WERI-Rb-1 (cell line): ENCODE data around the gene FREM1.

Experiments used
- DNase-seq: peaks from one replicate; pipeline ENCODE4 v3.0.0-alpha.2; 2020
- H3K27ac ChIP-seq: fragments of 250-450 bp; sonication (Bioruptor Pico); 2 replicates; pipeline ENCODE4 v1.5.1; 2020; ENCODE audit warnings: mild to moderate bottlenecking, moderate library complexity
- H3K27me3 ChIP-seq: fragments of 250-450 bp; sonication (Bioruptor Pico); 2 replicates; pipeline ENCODE4 v1.5.1; 2021; ENCODE audit warnings: mild to moderate bottlenecking, low read depth, moderate library complexity; ENCODE audit not compliant: insufficient read depth, severe bottlenecking
- H3K36me3 ChIP-seq: fragments of 250-450 bp; sonication (Bioruptor Pico); 2 replicates; pipeline ENCODE4 v1.5.1; 2020; ENCODE audit warnings: mild to moderate bottlenecking, moderate library complexity
- H3K4me3 ChIP-seq: 2 replicates; pipeline ENCODE4 v1.5.1; 2011; ENCODE audit warnings: low read depth, mild to moderate bottlenecking, control low read depth, low read length
- H3K9me3 ChIP-seq: fragments of 250-450 bp; sonication (Bioruptor Pico); 2 replicates; pipeline ENCODE4 v1.5.1; 2021; ENCODE audit warnings: mild to moderate bottlenecking, moderate library complexity; ENCODE audit not compliant: severe bottlenecking
- CTCF ChIP-seq: IDR thresholded peaks from 2 replicates; pipeline ENCODE4 v1.5.1; 2011; ENCODE audit warnings: low read depth, mild to moderate bottlenecking, control low read depth, inconsistent platforms, low read length

FREM1 gene

GRCh38 chr9:14782286-14783051 lies 127.8 kb downstream of the FREM1 start:
- H3K9me3 ChIP-seq, result no peaks in the 10 kb centered on the region
- H3K4me3 ChIP-seq, result no peak overlapping the region
- no peaks in the 10 kb centered on the region for H3K27me3 ChIP-seq
- TF ChIP-seq CTCF, result no peak
- H3K27ac ChIP-seq, result no peak overlapping the region
- H3K36me3 ChIP-seq, result no peaks in the 10 kb centered on the region; the same call in 1 of the 2 replicates
- no peak for DNase-seq

- H3K4me3 ChIP-seq, result no peak overlapping the region
- no peak overlapping the region for H3K27ac ChIP-seq
- no peaks in the 10 kb centered on the region; the same call in 1 of the 2 replicates for H3K36me3 ChIP-seq
- no peak for DNase-seq
- H3K9me3 ChIP-seq, result no peaks in the 10 kb centered on the region
- TF ChIP-seq CTCF, result no peak
- H3K27me3 ChIP-seq, result no peaks in the 10 kb centered on the region
These were observed 129.5 kb downstream of the FREM1 start for GRCh38 chr9:14780693-14781092.

GRCh38 chr9:14780251-14780650 lies 130.0 kb downstream of the FREM1 start:
- DNase-seq, result no peak
- no peak for TF ChIP-seq CTCF
- Histone ChIP-seq H3K27ac (no peak overlapping the region), H3K36me3 (no peaks in the 10 kb centered on the region; the same call in 1 of the 2 replicates), H3K4me3 (no peak overlapping the region), H3K9me3 (no peaks in the 10 kb centered on the region), H3K27me3 (no peaks in the 10 kb centered on the region)

GRCh38 chr9:14779566-14780022 lies 130.6 kb downstream of the FREM1 start:
- DNase-seq, result no peak
- Histone ChIP-seq H3K27me3 (no peaks in the 10 kb centered on the region), H3K27ac (no peak overlapping the region), H3K36me3 (no peaks in the 10 kb centered on the region; the same call in 1 of the 2 replicates), H3K4me3 (no peak overlapping the region), H3K9me3 (no peaks in the 10 kb centered on the region)
- no peak for TF ChIP-seq CTCF

- H3K4me3 ChIP-seq, result no peak overlapping the region
- no peak for TF ChIP-seq CTCF
- H3K9me3 ChIP-seq, result no peaks in the 10 kb centered on the region
- H3K27me3 ChIP-seq, result no peaks in the 10 kb centered on the region
- H3K27ac ChIP-seq, result no peak overlapping the region
- DNase-seq, result no peak
- H3K36me3 ChIP-seq, result no peaks in the 10 kb centered on the region; the same call in 1 of the 2 replicates
These were observed 131.7 kb downstream of the FREM1 start for GRCh38 chr9:14778565-14778964.
